HG03571 (cell line): Measurements from ENCODE around the gene MBIP.

Experiments
- ATAC-seq: cut with Tn5 transposase; IDR thresholded peaks from one replicate; pipeline ENCODE4 v1.9.1; 2021; ENCODE audit not compliant: unreplicated experiment

The MBIP gene

DNA sequence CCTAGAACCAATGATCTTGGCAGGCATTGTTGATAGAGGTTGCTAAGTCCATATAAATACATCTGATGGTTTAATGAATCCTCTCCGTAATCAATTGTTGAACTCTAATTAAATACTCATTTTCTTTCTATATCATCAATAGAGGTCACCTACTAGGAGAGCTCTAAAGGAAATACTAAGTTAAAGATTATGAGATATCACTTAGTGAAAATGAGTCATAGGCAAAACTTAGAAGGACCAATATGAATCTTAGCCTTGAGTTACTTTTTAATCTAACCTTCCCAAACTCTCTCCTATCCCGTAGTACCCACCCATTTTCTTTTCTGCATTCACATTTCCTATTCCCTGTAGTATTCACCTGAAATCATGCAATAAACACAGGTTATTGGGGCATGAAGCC lies 50.2 kb downstream of the MBIP start:
- no peak for ATAC-seq

DNA sequence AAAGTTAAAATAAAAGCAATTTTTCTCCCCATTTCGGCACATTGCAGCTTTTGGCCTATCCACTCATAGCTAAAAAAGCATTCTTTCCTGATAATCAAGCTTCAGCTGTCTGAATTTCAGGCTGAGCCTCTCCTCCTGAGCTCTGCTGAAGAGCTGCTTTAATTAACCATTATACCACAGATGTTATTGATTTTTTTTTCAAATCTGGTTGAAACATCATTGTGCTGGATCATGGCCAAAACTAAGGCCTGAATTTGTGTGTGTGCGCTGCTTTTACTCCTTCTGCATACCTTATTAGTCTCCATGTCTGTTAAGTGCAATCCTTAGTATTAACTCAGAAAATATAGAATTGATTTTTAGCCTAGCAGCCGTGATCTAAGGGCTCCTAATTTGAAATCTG lies 52.3 kb downstream of the MBIP start:
- no peak for ATAC-seq

DNA sequence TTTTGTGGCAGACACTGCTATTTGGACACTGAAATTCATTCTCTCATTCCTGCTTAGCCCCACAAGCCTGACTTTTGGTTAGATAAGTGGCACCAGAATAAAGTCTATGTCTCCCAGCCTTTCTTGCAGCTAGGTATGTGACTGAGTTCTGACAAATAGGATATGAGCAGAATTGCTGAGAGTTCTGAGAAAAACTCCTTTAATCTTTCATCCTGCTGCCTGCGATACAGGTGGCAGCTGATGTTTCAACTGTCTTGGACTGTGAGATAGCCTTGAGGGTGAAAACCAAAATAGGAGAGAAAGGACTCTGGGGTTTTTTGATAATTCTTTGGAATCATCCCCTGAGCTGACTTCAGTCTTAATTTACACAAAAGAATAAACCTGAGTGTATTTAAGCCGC lies 55.8 kb downstream of the MBIP start:
- ATAC-seq: no peak

DNA sequence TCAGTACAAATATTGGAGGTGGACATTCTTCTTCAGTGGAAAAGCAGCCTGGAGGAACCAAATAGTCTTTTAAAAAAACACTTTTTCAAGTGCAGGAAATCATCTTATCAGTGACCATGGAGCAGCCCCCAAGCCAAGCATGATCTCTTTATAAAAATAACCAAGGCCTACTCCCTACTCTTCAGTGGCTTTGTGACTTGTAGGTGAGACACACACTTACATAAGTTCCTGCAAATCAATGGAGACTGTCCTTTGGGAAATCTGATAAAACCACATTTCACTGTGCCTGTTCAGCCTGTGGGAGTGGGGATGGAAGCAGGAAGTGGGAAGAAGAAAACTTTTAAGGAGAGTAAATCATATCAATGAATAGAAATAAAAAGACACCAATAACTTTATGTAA lies 56.3 kb downstream of the MBIP start:
- ATAC-seq: no peak

DNA sequence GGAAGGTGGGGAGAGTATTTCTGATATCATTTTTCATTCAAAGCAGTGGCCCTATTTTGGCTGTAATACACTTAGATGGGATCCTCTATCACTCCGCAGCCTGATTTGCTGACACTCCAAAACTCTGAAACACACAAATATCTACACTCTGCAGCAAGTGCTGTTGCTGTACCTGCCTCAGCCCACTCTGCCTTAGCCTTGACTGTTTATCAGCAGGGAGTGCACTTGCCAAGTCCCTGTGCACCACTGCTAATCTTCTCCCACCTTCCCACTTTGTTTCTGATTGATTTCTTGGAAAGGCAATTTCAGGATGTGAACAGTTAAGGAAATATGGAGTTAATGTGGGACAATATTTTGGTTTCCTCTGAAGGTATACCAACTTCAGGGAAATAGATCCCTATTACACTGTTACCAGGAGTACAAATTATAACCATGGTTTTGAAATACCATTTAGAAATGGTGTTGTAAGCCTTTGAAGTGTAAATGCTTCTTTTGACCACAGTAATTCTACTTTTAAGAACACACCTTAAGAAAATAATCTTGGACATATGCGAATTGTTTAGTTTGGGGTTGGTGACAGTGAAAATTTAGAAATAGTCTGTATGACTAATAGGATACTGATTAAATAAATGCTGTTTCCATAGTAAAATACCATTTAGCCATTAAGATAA lies 59.3 kb downstream of the MBIP start:
- ATAC-seq: no peak

DNA sequence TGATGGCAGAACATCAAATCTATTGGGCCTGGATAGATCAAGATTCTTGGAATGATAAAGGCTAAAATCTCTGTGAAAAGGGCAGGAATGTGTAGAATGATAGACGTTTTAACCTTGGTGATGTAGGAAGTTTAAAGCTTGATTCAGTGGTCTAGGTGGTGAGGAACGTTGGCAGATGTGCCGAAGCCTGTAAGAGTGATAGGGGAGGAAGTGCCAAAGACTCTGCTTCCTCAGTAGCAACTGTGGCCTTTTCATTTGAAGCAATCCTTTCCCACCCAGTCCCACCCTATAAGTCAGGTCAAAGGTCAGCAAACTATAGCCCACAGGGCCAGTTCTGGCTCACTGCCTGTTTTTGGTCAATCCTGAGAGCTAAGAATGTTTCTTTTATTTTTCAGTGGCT lies 62.2 kb downstream of the MBIP start:
- no peak for ATAC-seq

DNA sequence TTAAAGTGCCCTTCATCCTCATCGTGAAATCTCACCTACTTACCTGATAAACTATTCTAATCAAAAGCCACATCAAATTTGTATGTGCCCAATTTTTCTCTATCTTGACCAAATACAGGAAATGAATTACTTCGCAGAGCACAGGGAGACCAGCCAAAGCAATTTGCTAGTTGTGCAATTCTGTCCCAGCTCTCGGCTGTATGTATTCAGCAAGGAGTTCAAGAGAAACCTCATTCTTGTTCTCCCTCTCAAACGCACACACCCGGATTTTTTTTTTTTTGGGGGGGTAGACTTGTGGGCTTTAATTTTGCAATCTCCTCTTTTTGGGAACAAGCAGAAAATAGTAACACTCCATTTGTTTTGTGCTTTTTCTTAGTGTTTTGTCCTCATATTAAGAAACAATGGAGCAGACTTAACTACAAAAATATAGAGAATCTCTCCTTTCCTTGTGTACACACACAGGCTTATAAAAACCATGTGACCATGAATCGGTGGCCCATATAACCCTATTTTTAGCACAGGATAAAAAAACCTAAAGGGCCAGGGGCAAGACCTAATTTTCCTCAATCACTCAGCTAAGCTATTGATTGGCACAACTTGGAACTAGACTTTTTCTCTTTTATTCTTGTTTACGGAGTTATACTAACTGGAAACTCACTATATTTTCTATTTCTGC lies 64.2 kb downstream of the MBIP start:
- no peak for ATAC-seq

DNA sequence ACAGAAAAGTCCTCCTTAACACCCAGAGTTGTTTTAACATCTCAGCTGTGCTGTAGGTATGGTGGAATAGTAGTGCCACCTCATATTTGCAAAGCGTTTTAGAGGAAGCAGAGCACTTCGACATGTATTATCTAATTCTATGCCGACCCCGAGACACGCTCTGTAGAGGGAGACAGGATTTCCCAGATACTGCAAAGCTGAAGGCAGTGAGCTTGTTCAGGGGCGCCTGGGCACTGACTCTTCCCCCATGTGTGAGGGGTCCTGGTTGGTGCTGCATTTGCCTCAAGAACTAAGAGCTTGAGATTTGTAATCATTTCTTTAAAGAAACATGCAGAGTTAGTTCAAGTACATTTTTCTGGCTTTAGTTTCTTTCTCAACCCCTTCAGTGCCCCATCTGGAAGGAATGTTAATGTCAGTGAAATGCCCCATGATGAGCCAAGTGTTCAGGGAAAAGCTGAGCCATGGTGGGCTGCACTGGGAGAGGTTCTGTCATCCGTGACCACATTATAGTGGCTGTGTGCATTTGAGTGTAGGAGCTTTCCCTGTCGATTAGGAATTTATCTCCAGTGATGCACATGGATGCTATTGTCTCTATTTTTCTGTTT lies 66.3 kb downstream of the MBIP start:
- no peak for ATAC-seq
